K562 (cell line): Measurements from ENCODE around the gene KRTAP10-9. TPM values are rescaled to one million over a fixed set of nuclear protein-coding genes. Genes with fewer than 3 reads are reported as not detected.

ENCODE experiments used
- ARHGAP35 ChIP-seq: fragments of 450-650 bp; IDR thresholded peaks from 2 replicates; pipeline ENCODE4 v1.6.1; 2018; ENCODE audit not compliant: partially characterized antibody
- ATF7 ChIP-seq: fragments of 450-650 bp; IDR thresholded peaks from 2 replicates; pipeline ENCODE4 v1.7.1; 2014; ENCODE audit warnings: mild to moderate bottlenecking, moderate library complexity
- CBFA2T2 ChIP-seq: fragments of 450-650 bp; conservative IDR thresholded peaks from 2 replicates; pipeline ENCODE4 v1.6.1; 2017; ENCODE audit warnings: mild to moderate bottlenecking
- CBFA2T3 ChIP-seq: fragments of 450-650 bp; IDR thresholded peaks from 2 replicates; pipeline ENCODE4 v1.6.1; 2017
- CEBPG ChIP-seq, 3 experiments: fragments of 200-800 bp in 1 of 3; sonication (Bioruptor generic) in 1 of 3; sonication (generic) in 1 of 3; formaldehyde crosslinking in 1 of 3; IDR thresholded peaks in 2 of 3; conservative IDR thresholded peaks in 1 of 3; 2 replicates each; pipeline versions ENCODE4 v1.6.1 to v1.8.0; 2016 to 2022; ENCODE audit warnings: missing compliant biosample characterization in 2 of 3, missing genetic modification characterization in 2 of 3, mild to moderate bottlenecking in 1 of 3, missing genetic modification reagents in 1 of 3
- CXXC5 ChIP-seq: fragments of 250-450 bp; sonication (Bioruptor Pico); IDR thresholded peaks from 2 replicates; pipeline ENCODE4 v1.8.0; 2022; ENCODE audit warnings: inconsistent platforms, mild to moderate bottlenecking, moderate library complexity
- EP300 ChIP-seq: IDR thresholded peaks from 2 replicates; pipeline ENCODE4 v1.6.1; 2012; ENCODE audit warnings: low read length, improper control_type of control experiment
- FOSL1 ChIP-seq: fragments of 200-800 bp; sonication (Bioruptor generic); conservative IDR thresholded peaks from 2 replicates; pipeline ENCODE4 v1.6.1; 2016; ENCODE audit warnings: missing genetic modification characterization, missing compliant biosample characterization
- JUND ChIP-seq, 2 experiments: IDR thresholded peaks; 2 replicates in 1 of 2; 3 replicates in 1 of 2; pipeline ENCODE4 v1.6.1; 2011; ENCODE audit warnings: borderline replicate concordance in 2 of 2, low read depth in 2 of 2, low read length in 2 of 2, improper control_type of control experiment in 1 of 2, missing biosample characterization in 1 of 2, missing genetic modification characterization in 1 of 2, missing genetic modification reagents in 1 of 2
- MNT ChIP-seq, 2 experiments: fragments of 450-650 bp; conservative IDR thresholded peaks; 2 replicates each; pipeline ENCODE4 v1.6.1; 2017; ENCODE audit warnings: mild to moderate bottlenecking in 2 of 2, moderate library complexity in 2 of 2
- NRF1 ChIP-seq, 2 experiments: fragments of 450-650 bp; IDR thresholded peaks in 1 of 2; conservative IDR thresholded peaks in 1 of 2; 2 replicates each; pipeline ENCODE4 v1.6.1; 2014; ENCODE audit warnings: mild to moderate bottlenecking in 2 of 2
- SRF ChIP-seq, 2 experiments: fragments of 250-450, 450-650 bp in 1 of 2; sonication (Bioruptor Pico) in 1 of 2; sonication (generic) in 1 of 2; formaldehyde crosslinking; IDR thresholded peaks; 2 replicates each; pipeline versions ENCODE4 v1.5.0 to v1.5.1; 2020 to 2022; ENCODE audit warnings: mild to moderate bottlenecking in 1 of 2, missing genetic modification reagents in 1 of 2
- ZBTB12 ChIP-seq: fragments of 250-450 bp; sonication (Bioruptor Pico); IDR thresholded peaks from 2 replicates; pipeline ENCODE4 v1.4.0; 2020
- ZNF274 ChIP-seq: IDR thresholded peaks from 2 replicates; pipeline ENCODE4 v1.6.1; 2011; ENCODE audit warnings: low read depth, mild to moderate bottlenecking, low read length, moderate library complexity, borderline replicate concordance
- polyA plus RNA-seq, 8 experiments: library from polyadenylated mRNA; depleted of rRNA in 4 of 8; stranded (reverse) in 5 of 8; unstranded in 3 of 8; fragments of >200 nt; fragmentation: Nextera tagmentation in 2 of 8; fragmentation: Illumina TruSeq in 1 of 8; extraction: Ambion mirVana in 2 of 8; extraction: Trizol in 1 of 8; gene quantifications; 2 replicates each; pipeline versions ENCODE4 v1.2.1 to v1.2.3, GENCODE V29; 2011 to 2014; ENCODE audit warnings: inconsistent platforms in 1 of 8, missing spikeins in 1 of 8
- total RNA-seq, 7 experiments: library from RNA; depleted of rRNA in 6 of 7; stranded (reverse); fragments of >200 nt in 6 of 7; fragmentation: Illumina TruSeq in 2 of 7; extraction: Trizol in 2 of 7; gene quantifications; 2 replicates each; pipeline versions ENCODE4 v1.2.1 to v1.2.3, GENCODE V29; 2011 to 2021; ENCODE audit warnings: low replicate concordance in 1 of 7
- TF ChIP-seq, protein P1 (sequence below): IDR thresholded peaks from 2 replicates; pipeline ENCODE4 v1.6.1; 2016; ENCODE audit warnings: missing genetic modification characterization, missing compliant biosample characterization
- TF ChIP-seq, protein P2 (sequence below): fragments of 450-650 bp; IDR thresholded peaks from 2 replicates; pipeline ENCODE4 v1.6.1; 2017; ENCODE audit warnings: mild to moderate bottlenecking, moderate library complexity
- TF ChIP-seq, protein P3 (sequence below), 2 experiments: IDR thresholded peaks; 2 replicates each; pipeline ENCODE4 v1.6.1; 2012; ENCODE audit warnings: improper control_type of control experiment in 2 of 2, low read depth in 2 of 2, low read length in 2 of 2, borderline replicate concordance in 1 of 2
- TF ChIP-seq, protein P4 (sequence below): fragments of 250-450 bp; sonication (Bioruptor Pico); IDR thresholded peaks from 2 replicates; pipeline ENCODE4 v1.6.1; 2021; ENCODE audit warnings: mild to moderate bottlenecking

The KRTAP10-9 gene
- total and polyA plus RNA-seq, 9 of the 15 experiments (the other 6 are each of a cell fraction or from before 2014, with no cell fraction given), result not detected

DNA sequence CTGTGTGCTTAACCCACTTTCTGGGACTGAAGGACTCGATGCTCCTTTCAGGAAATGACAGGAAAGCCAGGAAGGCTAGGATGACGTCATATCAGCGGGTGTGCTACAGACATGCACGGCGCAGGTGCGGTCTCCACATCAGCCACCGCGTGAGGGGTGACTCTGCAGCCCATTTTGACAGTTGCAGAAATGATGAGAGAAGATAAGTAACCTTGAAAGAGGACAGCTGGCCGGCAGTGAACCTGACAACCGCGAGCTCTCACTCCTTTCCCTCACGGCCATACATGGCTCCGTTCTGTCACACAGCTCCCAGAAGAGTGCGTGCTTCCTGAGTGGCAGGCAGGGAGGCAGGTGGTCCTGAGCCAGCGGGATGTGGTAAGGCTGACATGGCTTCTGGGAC, 44.8 kb upstream of the KRTAP10-9 start (continued):
- TF ChIP-seq, protein P1, sequence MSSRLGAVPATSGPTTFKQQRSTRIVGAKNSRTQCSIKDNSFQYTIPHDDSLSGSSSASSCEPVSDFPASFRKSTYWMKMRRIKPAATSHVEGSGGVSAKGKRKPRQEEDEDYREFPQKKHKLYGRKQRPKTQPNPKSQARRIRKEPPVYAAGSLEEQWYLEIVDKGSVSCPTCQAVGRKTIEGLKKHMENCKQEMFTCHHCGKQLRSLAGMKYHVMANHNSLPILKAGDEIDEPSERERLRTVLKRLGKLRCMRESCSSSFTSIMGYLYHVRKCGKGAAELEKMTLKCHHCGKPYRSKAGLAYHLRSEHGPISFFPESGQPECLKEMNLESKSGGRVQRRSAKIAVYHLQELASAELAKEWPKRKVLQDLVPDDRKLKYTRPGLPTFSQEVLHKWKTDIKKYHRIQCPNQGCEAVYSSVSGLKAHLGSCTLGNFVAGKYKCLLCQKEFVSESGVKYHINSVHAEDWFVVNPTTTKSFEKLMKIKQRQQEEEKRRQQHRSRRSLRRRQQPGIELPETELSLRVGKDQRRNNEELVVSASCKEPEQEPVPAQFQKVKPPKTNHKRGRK (tag), result no peak
- TF ChIP-seq CXXC5 (peak; percentile 46), ZBTB12 (CRISPR knock-in tag) (peak; percentile 52; the same call in 1 of the 2 replicates), ARHGAP35 (no peak), NRF1 (conservative IDR thresholded peaks at IDR 0.05 in 1 of 2, IDR thresholded peaks at IDR 0.05 in 1 of 2) (peak; percentile 81 to 85), JUND (IDR thresholded peaks at IDR 0.05; ENCODE audit: borderline replicate concordance, low read depth, low read length) (peak; percentile 95), JUND (tag; IDR thresholded peaks at IDR 0.05; ENCODE audit: borderline replicate concordance, low read depth, low read length) (peak; percentile 98), FOSL1 (tag) (peak; percentile 86), CBFA2T2 (peak; percentile 52), ZNF274 (no peak), CBFA2T3 (peak; percentile 61; the same call in 1 of the 2 replicates), MNT (conservative IDR thresholded peaks at IDR 0.05) (peak in 1 of 2 experiments; percentile 57; a peak in 2 of 4 replicates), CEBPG (CRISPR knock-in tag; IDR thresholded peaks at IDR 0.05) (no peak), CEBPG (tag; conservative IDR thresholded peaks at IDR 0.05 in 1 of 2, IDR thresholded peaks at IDR 0.05 in 1 of 2) (peak; percentile 30 to 51; a peak in 1 of 4 replicates), ATF7 (peak; percentile 99), SRF (CRISPR knock-in tag; IDR thresholded peaks at IDR 0.05) (peak in 1 of 2 experiments; percentile 71; a peak in 1 of 4 replicates), EP300 (peak; percentile 60; the same call in 1 of the 2 replicates)
- TF ChIP-seq, protein P2, sequence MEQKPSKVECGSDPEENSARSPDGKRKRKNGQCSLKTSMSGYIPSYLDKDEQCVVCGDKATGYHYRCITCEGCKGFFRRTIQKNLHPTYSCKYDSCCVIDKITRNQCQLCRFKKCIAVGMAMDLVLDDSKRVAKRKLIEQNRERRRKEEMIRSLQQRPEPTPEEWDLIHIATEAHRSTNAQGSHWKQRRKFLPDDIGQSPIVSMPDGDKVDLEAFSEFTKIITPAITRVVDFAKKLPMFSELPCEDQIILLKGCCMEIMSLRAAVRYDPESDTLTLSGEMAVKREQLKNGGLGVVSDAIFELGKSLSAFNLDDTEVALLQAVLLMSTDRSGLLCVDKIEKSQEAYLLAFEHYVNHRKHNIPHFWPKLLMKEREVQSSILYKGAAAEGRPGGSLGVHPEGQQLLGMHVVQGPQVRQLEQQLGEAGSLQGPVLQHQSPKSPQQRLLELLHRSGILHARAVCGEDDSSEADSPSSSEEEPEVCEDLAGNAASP, result no peak
- TF ChIP-seq, protein P3, sequence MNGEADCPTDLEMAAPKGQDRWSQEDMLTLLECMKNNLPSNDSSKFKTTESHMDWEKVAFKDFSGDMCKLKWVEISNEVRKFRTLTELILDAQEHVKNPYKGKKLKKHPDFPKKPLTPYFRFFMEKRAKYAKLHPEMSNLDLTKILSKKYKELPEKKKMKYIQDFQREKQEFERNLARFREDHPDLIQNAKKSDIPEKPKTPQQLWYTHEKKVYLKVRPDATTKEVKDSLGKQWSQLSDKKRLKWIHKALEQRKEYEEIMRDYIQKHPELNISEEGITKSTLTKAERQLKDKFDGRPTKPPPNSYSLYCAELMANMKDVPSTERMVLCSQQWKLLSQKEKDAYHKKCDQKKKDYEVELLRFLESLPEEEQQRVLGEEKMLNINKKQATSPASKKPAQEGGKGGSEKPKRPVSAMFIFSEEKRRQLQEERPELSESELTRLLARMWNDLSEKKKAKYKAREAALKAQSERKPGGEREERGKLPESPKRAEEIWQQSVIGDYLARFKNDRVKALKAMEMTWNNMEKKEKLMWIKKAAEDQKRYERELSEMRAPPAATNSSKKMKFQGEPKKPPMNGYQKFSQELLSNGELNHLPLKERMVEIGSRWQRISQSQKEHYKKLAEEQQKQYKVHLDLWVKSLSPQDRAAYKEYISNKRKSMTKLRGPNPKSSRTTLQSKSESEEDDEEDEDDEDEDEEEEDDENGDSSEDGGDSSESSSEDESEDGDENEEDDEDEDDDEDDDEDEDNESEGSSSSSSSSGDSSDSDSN (IDR thresholded peaks at IDR 0.05; ENCODE audit: borderline replicate concordance in 1 of 2, low read depth in 2 of 2, low read length in 2 of 2), result no peak
- TF ChIP-seq, protein P4, sequence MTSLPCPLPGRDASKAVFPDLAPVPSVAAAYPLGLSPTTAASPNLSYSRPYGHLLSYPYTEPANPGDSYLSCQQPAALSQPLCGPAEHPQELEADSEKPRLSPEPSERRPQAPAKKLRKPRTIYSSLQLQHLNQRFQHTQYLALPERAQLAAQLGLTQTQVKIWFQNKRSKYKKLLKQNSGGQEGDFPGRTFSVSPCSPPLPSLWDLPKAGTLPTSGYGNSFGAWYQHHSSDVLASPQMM (CRISPR knock-in tag), result no peak
